Vagina (tissue), 2 donors: Measurements from ENCODE around the gene WDR7.

Source experiments
- CTCF ChIP-seq, 3 experiments: fragments of 450-650 bp in 2 of 3; fragments of 200-600 bp in 1 of 3; sonication (generic) in 1 of 3; IDR thresholded peaks; one replicate each; pipeline ENCODE4 v1.5.1; 2017 to 2019; ENCODE audit warnings: antibody characterized with exemption in 3 of 3, mild to moderate bottlenecking in 2 of 3, moderate library complexity in 2 of 3
- POLR2A ChIP-seq, 2 donors: fragments of 450-650 bp; IDR thresholded peaks; one replicate each; pipeline ENCODE4 v1.6.1; 2017; ENCODE audit warnings: antibody characterized with exemption in 2 of 2, mild to moderate bottlenecking in 2 of 2, moderate library complexity in 2 of 2
- POLR2AphosphoS5 ChIP-seq, 2 donors: sonication (generic); formaldehyde crosslinking; IDR thresholded peaks; one replicate each; pipeline ENCODE4 v1.9.0; 2017; ENCODE audit warnings: antibody characterized with exemption in 2 of 2, mild to moderate bottlenecking in 2 of 2, low read depth in 1 of 2; ENCODE audit not compliant: insufficient read depth in 1 of 2

GRCh38 chr18:56672391-56672790 is 21.2 kb downstream of the WDR7 start:
- TF ChIP-seq CTCF (IDR thresholded peaks at IDR 0.05) (no peak), POLR2AphosphoS5 (IDR thresholded peaks at IDR 0.05; ENCODE audit: insufficient read depth in 1 of 2, low read depth in 1 of 2) (no peak), POLR2A (IDR thresholded peaks at IDR 0.05) (no peak)
